GM19395 (cell line): ENCODE results near the gene DENND5A.
"Not testable (repeated sequence)": the region's sequence is repeated elsewhere in the genome, so short reads cannot be mapped to it uniquely, and the experiment has no call there.

Experiments used
- ATAC-seq: cut with Tn5 transposase; IDR thresholded peaks from one replicate; pipeline ENCODE4 v1.9.1; 2021; ENCODE audit warnings: mild to moderate bottlenecking, moderate library complexity; ENCODE audit not compliant: unreplicated experiment

Gene DENND5A

DNA sequence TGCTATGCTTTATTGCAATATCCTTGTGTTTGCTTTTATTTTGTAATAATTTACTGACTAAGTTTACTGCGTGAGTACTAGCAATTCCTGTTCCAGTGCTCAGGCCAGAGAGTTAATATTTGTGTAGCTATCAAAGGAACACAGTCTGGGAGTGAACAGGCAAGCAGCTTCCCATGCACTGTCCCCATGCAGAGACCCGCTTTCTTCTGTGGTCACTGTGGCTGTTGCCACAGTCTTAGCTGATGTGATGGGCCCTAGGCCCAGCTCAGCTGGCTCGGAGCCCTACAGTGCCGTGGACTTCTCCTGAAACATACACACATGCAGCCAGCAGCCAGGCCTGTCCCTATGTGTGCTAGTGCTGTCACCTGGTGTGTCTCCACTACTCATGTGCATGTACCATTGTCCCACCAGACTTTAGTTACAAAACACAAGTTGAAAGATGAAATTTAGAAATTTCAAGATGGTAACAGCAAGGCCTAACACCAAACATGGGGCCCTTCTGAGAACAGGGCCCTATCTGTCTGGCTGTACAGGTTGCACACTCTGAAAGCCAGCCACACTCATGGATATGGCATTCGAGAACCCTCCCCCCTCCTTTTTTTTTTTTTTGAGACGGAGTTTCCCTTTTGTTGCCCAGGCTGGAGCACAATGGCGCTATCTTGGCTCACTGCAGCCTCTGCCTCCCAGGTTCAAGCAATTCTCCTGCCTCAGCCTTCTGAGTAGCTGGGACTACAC is 161.4 kb downstream of the DENND5A start:
- ATAC-seq, result no peak

DNA sequence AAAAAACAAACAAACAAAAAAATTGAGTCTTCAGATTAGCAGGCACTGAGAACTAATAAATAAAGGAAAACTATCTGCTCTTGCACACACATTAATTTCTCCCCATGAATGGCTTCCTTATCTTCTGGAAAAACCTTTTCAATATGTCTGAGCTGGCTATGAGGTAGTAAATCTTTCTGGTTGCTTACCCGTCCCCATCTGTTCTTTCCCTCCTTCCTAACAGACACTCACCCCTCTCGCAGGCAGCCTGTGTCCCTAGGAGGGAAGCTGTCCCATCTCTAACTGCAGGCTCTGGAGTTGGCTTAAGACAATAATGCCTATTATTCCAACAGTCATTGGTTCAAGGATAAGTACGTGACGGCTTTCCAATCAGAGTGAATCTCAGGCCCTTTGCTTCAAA is 165.5 kb downstream of the DENND5A start:
- ATAC-seq, result no peak

GRCh38 chr11:9098455-9098854 is 166.7 kb downstream of the DENND5A start:
- ATAC-seq, result not testable (repeated sequence)

GRCh38 chr11:9097186-9097943 is 167.8 kb downstream of the DENND5A start:
- not testable (repeated sequence) for ATAC-seq

GRCh38 chr11:9096427-9096826 is 168.7 kb downstream of the DENND5A start:
- ATAC-seq, result no peak

GRCh38 chr11:9095421-9095820 is 169.7 kb downstream of the DENND5A start:
- no peak for ATAC-seq

DNA sequence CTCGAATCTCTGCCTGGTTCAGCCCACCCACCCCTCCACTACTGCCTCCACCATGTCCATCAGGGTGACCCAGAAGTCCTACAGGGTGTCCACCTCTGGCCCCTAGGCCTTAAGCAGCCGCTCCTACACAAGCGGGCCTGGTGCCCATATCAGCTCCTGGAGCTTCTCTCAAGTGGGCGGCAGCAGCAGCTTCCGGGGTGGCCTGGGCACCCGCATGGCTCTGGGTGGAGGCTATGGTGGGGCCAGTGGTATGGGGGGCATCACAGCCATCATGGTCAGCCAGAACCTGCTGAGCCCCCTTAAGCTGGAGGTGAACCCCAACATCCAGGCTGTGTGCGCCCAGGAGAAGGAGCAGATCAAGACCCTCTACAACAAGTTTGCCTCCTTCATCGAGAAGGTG is 170.7 kb downstream of the DENND5A start:
- ATAC-seq, result no peak

DNA sequence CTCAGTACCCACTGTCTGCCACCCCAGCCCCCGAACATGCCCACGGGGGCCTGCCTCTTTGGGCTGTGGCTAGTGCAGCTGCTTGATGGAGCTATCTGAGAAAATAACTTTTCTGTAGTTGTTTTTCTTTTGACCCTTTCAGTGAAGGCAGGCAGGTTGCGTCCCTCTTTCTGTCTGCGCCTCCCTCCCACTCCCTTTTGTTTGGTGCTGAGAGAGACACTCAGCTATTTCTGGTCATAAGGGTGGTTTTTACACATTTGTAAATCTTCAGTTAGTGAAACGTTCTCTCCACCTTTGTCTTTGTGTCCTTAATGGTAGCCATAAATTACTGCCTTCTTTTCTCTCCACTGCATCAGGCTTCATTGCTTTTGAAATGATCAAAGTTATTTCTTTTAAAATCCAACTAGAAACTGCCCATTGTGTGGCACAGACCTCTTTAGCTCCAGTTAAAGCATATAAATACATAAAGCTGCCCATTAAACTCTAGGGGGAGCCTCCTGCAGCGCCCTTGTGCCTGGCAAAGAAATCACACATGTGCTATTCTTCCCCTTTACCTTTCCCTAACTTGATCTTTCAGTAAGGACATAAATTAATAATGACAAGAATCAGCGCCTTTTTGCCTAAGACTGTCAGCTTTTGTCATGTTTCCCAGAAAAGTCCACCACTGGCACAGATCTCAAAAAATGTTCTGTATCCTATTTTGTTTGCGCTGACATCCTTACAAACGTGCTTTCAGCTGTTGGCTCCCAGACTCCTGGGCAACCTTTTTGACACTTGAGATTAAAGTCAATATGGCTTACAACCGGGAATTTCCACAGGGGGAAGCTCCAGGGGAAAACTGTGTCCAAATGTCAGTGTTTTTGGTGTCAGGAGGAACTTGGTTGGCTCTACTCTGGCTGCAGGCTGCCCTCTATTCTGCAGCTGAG is 172.0 kb downstream of the DENND5A start:
- ATAC-seq, result no peak

DNA sequence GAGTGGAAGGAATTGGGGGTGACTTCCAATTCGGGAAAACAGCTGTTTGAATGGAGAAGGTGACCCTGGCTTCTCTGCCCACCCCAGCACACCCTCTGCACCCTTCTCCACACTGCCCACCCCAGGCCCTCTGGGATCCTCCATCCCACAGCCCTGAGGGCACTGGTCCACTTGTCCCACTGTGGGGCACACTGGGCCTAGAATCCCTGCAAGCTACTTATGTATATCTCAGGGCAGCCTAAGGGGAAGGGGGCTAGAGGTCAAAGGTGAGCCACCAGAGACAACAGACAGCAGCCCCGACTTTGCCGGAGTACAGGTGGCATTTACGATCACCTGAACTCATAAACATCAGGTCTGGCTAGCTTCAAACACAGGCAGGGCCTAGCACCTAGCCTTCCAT is 173.1 kb downstream of the DENND5A start:
- no peak for ATAC-seq

- ATAC-seq, result no peak
Measured at GRCh38 chr11:9091044-9091922, 173.9 kb downstream of the DENND5A start, which contains the start of gene SCUBE2. TSS of gene SCUBE2 (minus strand) at chr11:9091599. CDS start at chr11:9091528, 71 bp downstream.

GRCh38 chr11:9090488-9091043 is 174.6 kb downstream of the DENND5A start:
- no peak for ATAC-seq

GRCh38 chr11:9089636-9090035 is 175.5 kb downstream of the DENND5A start:
- ATAC-seq, result no peak

- no peak for ATAC-seq
Measured at GRCh38 chr11:9089061-9089460, 176.1 kb downstream of the DENND5A start.
